Breast epithelium (tissue), 3 donors: ENCODE measurements around the gene CKB.
A peak's percentile ranks its signal among the peaks of the same experiment; 100 is the strongest.

Experiments
- POLR2A ChIP-seq: fragments of 450-650 bp; IDR thresholded peaks from one replicate; pipeline ENCODE4 v1.6.1; 2016; ENCODE audit warnings: antibody characterized with exemption, mild to moderate bottlenecking, moderate library complexity
- TF ChIP-seq, protein P1 (sequence below), 3 donors: fragments of 450-650 bp; IDR thresholded peaks; one replicate each; pipeline ENCODE4 v1.5.1; 2016 to 2017; ENCODE audit warnings: antibody characterized with exemption in 3 of 3, mild to moderate bottlenecking in 3 of 3, moderate library complexity in 3 of 3

GRCh38 chr14:103520657-103521437 is 1.8 kb downstream of the CKB start:
- TF ChIP-seq, protein P1, sequence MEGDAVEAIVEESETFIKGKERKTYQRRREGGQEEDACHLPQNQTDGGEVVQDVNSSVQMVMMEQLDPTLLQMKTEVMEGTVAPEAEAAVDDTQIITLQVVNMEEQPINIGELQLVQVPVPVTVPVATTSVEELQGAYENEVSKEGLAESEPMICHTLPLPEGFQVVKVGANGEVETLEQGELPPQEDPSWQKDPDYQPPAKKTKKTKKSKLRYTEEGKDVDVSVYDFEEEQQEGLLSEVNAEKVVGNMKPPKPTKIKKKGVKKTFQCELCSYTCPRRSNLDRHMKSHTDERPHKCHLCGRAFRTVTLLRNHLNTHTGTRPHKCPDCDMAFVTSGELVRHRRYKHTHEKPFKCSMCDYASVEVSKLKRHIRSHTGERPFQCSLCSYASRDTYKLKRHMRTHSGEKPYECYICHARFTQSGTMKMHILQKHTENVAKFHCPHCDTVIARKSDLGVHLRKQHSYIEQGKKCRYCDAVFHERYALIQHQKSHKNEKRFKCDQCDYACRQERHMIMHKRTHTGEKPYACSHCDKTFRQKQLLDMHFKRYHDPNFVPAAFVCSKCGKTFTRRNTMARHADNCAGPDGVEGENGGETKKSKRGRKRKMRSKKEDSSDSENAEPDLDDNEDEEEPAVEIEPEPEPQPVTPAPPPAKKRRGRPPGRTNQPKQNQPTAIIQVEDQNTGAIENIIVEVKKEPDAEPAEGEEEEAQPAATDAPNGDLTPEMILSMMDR (IDR thresholded peaks at IDR 0.05), result peak; percentile 35 to 61 (median 61)
- no peak for TF ChIP-seq POLR2A
